ENCODE results near the gene PNRC2. TPM values are rescaled to one million over a fixed set of nuclear protein-coding genes. Genes with fewer than 3 reads are reported as not detected.
"Not testable (repeated sequence)": the region's sequence is repeated elsewhere in the genome, so short reads cannot be mapped to it uniquely, and the experiment has no call there.

Gene PNRC2
- total RNA-seq, 1 experiment from 2014 or later = 84.0 TPM

DNA sequence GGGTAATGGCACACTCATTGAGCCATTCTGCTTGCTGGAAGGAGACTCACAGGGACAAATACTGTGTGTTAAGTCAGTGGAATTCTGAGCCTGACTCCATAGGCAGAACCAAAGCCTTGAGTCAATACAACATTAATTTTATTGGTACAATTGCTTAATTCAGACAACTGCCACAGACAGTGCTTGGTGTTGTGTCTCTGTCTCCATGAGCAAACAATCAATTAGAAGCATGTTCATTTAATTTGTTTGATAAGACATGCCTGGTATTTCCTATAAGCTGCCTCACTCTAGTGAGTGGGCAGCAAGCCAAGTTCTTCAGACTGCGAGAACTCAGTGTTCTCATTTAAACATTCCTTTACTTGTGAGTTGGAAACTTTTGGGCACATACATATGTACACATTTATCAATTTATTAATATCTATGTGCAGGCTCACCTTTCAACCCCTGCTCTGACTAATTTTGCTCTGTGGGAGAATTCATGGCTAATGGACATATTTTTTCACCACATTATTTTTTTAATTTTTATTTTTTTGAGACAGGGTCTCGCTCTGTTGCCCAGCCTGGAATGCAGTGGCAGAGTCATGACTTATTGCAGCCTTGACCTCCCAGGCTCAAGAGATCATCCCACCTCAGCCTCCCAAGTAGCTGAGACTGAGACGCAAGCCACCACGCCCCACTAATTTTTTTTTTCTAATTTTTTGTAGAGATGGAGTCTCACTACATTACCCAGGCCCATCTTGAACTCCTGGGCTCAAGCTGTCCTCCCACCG is 25.0 kb downstream of the PNRC2 start:
- no peak for DNase-seq (ENCODE audit: extremely low read depth, low read depth)

- not testable (repeated sequence) for DNase-seq (ENCODE audit: extremely low read depth, low read depth)
These were observed 27.4 kb downstream of the PNRC2 start for GRCh38 chr1:23987038-23987437.

DNA sequence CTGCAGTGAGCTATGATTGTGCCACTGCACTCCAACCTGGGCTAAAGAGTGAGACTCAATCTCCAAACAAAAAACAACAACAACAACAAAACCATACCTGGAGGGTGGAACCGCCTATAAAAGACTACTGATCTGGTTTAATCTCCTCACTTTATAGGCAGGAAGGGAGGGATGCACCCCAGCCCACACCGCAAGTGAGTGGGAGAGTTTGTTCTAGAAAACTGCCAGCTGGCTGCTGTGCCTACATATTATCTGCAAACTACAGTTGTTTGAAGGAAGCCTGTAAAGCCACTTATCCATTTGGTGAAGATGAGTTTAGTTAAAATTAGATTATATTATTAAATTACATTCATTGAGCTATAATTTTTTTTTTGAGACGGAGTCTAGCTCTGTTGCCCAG is 29.6 kb downstream of the PNRC2 start:
- no peak for DNase-seq (ENCODE audit: extremely low read depth, low read depth)

DNA sequence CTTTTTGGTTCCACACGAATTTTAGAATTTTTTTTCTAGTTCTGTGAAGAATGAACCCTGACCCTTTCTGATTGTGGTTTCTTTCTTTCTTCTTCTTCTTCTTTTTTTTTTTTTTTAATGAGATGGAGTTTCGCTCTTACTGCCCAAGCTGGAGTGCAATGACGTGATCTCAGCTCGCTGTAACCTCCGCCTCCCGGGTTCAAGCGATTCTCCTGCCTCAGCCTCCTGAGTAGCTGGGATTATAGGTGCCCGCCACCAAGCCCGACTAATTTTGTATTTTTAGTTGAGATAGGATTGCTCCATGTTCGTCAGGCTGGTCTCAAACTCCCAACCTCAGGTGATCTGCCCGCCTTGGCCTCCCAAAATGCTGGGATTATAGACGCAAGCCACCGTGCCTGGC is 32.4 kb downstream of the PNRC2 start:
- not testable (repeated sequence) for DNase-seq (ENCODE audit: extremely low read depth, low read depth)

- DNase-seq (ENCODE audit: extremely low read depth, low read depth) = no peak
These were observed 35.8 kb downstream of the PNRC2 start for GRCh38 chr1:23995431-23995837.

DNA sequence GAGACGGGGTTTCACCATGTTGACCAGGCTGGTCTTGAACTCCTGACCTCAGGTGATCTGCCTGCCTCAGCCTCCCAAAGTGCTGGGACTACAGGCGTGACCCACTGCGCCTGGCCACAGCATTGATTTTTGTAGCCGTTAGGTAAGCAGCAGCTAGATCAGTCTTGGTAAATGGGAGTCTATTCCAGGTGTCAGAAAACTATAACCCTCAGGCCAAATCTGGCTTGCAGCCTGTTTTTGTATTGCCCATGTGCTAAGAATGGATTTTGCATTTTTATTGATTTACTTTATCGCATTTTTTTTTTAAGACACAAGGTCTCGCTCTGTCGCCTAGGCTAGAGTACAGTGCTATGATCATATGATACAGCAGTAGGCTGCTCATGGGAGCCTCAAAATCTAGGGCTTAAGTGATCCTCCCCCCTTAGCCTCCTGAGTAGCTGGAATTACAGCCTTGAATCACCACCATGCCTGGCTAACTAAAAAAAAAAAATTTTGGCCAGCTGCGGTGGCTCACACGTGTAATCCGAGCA is 37.1 kb downstream of the PNRC2 start:
- DNase-seq (ENCODE audit: extremely low read depth, low read depth) = no peak

DNA sequence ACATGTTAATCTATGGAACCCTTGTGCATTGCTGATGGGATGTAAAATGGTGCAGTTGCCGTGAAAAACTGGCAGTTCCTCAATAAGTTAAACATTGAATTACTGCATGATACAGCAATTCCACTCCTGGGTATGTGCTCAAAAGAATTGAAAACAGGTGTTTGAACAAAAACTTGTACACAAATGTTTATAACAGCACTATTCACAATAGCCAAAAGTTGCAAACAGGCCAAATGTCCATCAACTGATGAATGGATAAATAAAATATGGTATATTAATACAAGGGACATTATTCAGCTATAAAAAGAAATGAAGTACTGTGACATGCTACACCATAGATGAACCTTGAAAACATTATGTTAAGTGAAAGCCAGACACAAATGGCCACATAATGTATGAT is 38.2 kb downstream of the PNRC2 start:
- DNase-seq (ENCODE audit: extremely low read depth, low read depth) = no peak

GRCh38 chr1:23999156-23999671 is 39.6 kb downstream of the PNRC2 start:
- no peak for DNase-seq (ENCODE audit: extremely low read depth, low read depth)

GRCh38 chr1:24002695-24003094 is 43.1 kb downstream of the PNRC2 start:
- DNase-seq (ENCODE audit: extremely low read depth, low read depth) = no peak

DNA sequence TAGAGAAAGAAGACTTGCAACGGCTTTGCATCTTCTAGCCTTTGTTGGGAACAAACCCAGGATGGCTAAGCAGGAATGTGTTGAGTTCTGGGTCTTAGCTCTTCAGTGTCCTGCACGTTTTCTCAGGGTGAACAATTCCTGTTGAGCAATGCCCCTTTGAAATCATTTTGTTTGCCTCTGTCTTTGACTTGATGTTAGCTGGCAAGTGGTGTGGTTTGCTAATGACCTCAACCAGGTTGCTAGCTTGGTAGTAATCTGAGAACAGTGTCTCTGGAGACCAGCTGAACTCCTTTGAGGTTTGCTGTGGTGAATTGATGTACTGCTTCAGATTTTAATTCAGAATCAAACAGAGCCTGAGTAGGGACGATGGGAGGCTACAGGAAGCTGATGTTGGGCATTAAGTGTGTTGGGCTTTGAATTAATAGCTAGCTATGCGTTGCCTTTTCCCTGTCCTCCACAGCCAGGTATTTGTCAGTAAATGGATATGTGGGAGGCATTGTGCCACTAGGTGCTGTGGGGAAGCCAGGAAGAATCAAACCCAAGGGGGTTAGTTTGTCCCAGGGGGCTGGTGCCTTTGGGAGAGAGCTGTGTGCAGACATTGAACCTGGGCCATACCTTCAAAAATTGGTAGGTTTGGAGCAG is 43.8 kb downstream of the PNRC2 start:
- no peak for DNase-seq (ENCODE audit: extremely low read depth, low read depth)

DNA sequence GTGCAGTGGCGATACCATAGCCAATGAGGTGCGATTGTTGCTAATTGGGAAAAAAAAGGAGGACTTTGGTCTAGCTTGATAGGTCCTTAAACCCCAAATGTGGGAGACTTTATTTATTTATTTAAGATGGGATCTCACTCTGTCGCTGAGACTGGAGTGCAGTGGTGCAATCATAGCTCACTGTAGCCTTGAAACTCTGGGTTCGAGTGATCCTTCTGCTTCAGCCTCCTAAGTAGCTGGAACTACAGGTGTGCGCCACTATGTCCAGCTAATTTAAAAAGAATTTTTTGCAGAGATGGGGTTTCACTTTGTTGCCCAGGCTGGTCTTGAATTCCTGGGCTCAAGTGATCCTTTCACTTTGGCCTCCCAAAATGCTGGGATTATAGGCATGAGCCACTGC is 44.5 kb downstream of the PNRC2 start:
- no peak for DNase-seq (ENCODE audit: extremely low read depth, low read depth)

DNA sequence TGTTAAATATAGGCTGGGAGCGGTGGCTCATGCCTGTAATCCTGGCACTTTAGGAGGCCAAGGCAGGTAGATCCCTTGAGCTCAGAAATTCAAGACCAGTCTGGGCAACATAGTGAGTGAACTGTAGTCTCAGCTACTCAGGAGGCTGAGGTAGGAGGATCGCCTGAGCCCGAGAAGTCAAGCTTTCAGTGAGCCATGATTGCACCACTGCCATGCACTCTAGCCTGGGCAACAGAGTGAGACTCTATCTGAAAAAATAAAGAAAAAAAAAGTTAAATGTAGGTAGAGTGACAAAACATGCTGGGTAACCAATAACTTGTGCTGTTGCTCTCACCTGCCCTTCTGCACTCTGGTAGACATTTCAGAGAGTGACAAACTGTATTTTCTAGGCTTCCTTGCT is 45.5 kb downstream of the PNRC2 start:
- no peak for DNase-seq (ENCODE audit: extremely low read depth, low read depth)

DNA sequence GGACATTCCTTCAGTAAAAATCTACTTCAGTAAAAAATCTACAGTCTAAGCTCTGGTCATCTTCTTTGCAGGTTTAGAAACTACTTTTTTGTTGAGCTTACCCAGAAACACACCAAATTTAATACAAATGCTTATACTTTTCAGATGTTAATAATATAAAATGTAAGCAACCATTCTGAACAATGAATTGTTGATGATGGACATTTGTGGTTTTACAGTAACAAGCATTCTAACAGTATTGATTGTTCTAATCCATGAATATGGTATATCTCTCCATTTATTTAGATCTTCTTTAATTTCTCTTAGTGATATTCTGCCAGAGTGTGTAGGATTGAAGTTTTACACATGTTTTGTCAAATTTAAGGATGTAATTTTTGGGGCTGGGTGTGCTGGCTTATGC is 47.5 kb downstream of the PNRC2 start:
- no peak for DNase-seq (ENCODE audit: extremely low read depth, low read depth)

- DNase-seq (ENCODE audit: extremely low read depth, low read depth) = not testable (repeated sequence)
These were observed 49.1 kb downstream of the PNRC2 start for GRCh38 chr1:24008574-24009184.

DNA sequence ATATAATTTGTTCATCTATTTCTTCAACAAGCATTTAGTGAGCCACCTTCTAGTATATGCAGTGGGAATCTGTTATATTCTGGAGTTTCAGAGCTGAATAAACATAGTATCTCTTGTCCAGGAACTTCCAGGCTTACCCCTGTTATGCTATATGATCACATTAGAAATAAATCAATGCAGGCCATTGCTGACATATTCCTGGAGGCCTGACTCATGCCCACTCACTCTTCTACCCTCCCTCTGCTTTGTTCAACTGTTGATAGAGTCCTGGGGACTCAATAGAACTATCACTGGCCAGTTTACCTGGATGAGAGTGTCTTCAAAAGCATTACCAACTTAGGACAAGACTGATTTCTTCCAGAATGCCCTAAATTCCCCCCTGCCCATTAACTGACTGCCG is 49.8 kb downstream of the PNRC2 start:
- DNase-seq (ENCODE audit: extremely low read depth, low read depth) = no peak

DNA sequence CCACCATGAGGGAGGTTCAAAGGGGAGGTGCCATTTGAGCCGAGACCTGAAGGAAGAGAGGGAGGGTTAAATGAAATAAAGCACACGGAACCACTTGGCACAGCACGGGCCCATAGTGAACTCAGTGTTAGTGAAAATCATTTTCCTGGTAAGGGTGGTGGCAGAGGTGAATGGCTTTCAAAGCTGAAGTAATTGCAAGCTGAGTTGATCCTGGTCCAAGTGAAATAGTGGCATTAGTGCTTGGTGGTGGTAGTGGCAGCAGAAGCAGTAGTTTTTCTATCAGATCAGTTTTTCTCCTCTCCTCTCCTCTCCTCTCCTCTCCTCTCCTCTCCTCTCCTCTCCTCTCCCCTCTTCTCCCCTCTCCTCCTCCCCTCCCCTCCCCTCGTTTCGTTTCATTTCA is 51.0 kb downstream of the PNRC2 start:
- no peak for DNase-seq (ENCODE audit: extremely low read depth, low read depth)

GRCh38 chr1:24012878-24013277 is 53.2 kb downstream of the PNRC2 start:
- DNase-seq (ENCODE audit: extremely low read depth, low read depth) = not testable (repeated sequence)

Measured in NCI-H460 (cell line).